ENCODE results near the gene NLGN1.

- no peak for TF ChIP-seq CTCF (IDR thresholded peaks at IDR 0.05)
- TF ChIP-seq POLR2A (IDR thresholded peaks at IDR 0.05) = no peak
Measured at GRCh38 chr3:173429076-173429475, 31.5 kb downstream of the NLGN1 start.

All from heart left ventricle (tissue), 13 donors.